Fibroblast of skin of right quadriceps (primary cell): ENCODE data around the gene PHF11.

Experiments
- DNase-seq: peaks from one replicate; pipeline ENCODE4 v3.0.0-alpha.2; 2013

Gene PHF11

GRCh38 chr13:49499889-49500660 lies 4.3 kb downstream of the PHF11 start:
- peak; percentile 64 for DNase-seq

GRCh38 chr13:49502954-49503353 lies 7.2 kb downstream of the PHF11 start:
- DNase-seq, result peak; percentile 45

GRCh38 chr13:49503951-49504350 lies 8.2 kb downstream of the PHF11 start:
- DNase-seq, result no peak

- DNase-seq, result no peak
These were observed 16.8 kb downstream of the PHF11 start for GRCh38 chr13:49512578-49512977.

- DNase-seq, result no peak
These were observed 20.7 kb downstream of the PHF11 start for GRCh38 chr13:49516467-49516866.

DNA sequence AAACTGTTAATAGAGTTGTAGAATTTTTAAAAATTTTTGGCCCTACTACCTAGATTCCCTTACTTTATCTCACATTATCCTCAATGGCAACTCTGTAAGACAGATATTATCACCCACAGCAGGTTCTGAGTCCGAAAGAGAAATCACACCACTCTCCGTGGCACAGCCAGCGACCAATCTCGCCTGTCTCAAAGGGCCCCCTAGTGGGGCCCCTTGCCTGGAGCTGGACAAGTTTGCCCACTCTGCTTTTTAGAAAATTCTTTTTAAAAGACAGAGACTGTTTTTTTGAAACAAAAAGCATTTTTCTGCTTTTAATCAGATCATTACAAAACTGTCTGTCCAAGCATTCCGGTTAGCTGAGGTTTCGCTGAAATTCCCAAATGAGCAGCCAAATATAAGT lies 21.7 kb downstream of the PHF11 start:
- peak; percentile 9 for DNase-seq

DNA sequence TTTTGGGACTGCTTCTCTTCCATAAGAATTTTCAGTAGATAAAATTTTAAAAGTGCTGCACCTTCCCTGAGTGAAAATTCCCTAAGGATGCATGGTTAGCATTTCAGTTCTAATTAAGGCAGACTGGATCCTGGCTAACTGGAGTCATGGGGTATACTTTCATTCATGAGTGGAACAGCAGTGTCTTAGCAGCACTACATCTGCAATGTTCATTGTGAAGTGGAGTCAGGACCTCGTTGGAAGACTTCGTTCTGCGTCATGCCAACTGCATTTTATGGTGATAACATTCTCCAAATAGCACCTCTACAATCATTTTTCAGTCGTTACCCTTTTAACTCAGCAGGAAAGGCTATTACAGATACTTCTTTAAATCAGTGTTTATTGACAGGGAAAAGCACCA lies 25.5 kb downstream of the PHF11 start:
- DNase-seq, result no peak

GRCh38 chr13:49524740-49525501 lies 29.2 kb downstream of the PHF11 start:
- no peak for DNase-seq

GRCh38 chr13:49527123-49527522 lies 31.4 kb downstream of the PHF11 start:
- no peak for DNase-seq

DNA sequence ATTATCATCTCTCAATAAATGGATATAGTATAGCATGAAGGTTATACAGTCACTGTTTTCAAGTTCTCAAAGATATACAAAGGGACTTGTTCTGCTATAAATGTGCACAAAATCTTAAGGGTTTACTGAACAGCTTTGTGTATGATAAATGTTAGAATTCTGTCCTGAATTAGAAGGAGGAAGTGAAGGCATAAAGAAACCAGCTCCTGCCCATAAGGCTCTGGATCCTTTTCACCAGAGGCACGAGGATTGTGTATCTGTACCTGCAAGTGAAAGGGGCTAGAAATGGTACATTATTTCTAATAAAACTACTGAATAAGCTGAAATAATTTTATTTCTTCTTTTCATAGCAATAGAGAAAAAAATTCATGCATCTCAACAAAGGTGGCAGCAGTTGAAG lies 32.4 kb downstream of the PHF11 start:
- no peak for DNase-seq

GRCh38 chr13:49530457-49530856 lies 34.7 kb downstream of the PHF11 start:
- no peak for DNase-seq

- DNase-seq, result no peak
These were observed 36.8 kb downstream of the PHF11 start for GRCh38 chr13:49532593-49532992.

- no peak for DNase-seq
These were observed 37.3 kb downstream of the PHF11 start for GRCh38 chr13:49533011-49533410.

- no peak for DNase-seq
These were observed 38.0 kb downstream of the PHF11 start for GRCh38 chr13:49533591-49534269.

DNA sequence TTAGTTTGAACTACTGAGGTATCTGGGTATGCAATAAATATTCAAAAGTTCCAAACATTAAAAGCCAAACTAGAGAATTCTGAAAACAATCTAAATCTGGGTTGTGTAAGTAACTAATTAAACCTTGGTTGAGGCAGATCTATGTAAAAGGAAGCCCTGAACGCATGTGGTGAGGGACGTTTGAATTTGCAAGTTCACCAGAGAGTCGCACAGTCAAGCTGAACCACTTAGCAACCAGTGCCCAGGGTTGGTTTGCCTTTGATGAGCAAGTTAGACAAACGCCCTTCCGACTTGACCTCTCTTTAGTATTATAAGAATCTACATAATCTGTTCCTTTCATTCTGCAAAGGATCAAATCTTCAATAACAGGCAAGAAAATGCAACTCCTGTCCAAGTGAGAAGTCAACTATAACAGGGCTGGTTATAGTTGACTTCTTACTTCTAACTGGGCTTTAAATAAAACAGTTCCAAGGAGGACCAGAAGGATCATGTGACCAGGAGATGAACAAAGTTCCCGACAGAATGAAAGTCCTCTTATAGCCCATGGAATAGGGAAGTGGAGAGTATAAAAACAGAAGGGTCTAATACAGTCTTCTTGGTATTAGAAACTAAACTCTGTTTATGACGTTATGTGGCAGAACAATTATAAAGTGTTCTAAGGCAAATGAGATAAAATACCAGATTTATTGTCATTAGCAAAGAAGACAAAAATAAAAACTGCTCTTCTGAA lies 40.6 kb downstream of the PHF11 start:
- DNase-seq, result no peak

- no peak for DNase-seq
These were observed 42.7 kb downstream of the PHF11 start for GRCh38 chr13:49538404-49538803.

DNA sequence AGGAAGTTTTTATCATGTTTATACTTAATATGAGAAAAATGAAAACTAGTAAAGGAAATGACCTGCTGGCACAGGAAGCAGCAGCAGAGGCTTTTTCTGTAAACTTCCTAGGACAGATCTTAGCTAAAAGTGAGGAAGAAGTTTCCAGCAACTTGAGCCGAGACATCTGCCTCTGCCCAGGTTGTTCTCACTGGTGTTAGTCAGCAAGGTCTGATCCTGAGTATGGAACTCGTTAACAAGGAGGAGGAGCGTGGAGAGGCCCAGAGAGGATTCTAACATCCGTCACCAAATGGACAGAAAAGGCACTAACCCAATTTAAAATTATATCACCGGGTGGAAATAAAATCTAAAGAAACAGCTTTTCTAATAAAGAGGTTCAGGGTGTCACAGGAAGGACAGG lies 43.6 kb downstream of the PHF11 start:
- no peak for DNase-seq

- DNase-seq, result no peak
These were observed 44.0 kb downstream of the PHF11 start for GRCh38 chr13:49539746-49540145.

GRCh38 chr13:49540552-49540951 lies 44.8 kb downstream of the PHF11 start:
- DNase-seq, result peak; percentile 8

DNA sequence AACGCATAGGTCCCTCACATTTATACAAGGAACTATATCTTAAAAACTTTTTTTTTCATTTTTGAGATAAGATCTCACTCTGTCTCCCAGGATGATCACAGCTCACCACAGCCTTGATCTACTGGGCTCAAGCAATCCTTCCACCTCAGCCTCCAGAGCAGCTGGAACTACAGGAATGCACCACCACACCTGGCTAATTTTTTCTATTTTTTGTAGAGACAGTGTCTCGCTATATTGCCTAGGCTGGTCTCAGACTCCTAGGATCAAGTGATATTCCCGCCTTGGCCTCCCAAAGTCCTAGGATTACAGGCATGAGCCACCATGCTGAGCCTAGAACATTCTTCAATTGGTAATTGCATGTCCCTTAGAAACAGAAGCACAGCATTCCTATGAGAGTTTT lies 47.9 kb downstream of the PHF11 start:
- no peak for DNase-seq

DNA sequence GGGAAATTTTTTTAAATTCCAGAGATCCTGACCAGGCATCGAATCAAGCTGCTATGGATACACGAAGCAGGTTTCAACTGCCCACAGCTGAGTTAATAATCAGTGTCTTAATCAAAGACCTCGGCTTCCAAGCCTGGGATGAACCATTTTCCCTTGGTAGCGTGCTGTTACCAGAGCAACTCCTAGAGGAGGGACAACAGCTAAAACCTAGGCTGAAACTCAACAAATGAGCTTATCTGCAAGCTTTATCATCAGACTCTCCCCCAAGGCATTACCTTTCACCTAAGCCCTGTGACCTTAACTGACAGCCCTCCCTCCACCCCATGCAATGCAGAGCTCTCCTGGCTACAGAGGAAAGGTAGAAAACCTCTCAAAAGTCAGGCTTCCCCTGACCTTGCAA lies 49.9 kb downstream of the PHF11 start:
- no peak for DNase-seq

DNA sequence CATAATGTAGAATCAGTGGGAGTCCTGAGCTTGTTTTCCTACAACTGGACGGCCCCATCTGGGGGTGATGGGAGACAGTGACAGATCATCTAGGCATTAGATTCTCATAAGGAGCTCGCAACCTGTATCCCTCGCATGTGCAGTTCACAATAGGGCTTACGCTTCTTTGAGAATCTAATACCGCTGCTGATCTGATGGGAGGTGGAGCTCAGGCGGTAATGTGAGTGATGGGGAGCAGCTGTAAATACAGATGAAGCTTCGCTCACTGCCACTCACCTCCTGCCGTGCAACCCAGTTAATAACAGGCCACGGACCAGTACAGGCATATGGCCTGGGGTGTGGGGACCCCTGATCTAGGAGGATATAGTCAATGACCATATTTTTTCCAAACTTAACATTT lies 50.8 kb downstream of the PHF11 start:
- no peak for DNase-seq

DNA sequence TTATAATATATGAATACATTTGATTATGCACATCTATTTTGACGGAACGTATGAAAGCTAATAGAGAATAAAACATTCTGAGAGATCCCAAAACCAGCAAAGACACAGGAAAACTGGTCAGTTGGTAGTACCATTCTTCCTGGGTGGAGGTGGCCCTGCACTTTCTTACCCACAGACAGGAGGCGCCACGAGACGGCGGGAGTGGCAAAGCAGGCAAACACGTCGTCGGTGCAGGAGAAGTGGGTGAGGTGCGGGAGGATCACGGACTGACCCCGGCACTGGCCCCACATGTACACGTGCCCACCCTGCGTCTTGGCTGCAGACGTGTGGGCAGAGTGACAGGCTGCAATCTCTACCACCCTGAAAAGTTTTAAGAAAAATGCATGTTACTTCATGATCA lies 53.5 kb downstream of the PHF11 start:
- no peak for DNase-seq
